A549 (cell line): ENCODE measurements around the gene MBNL2.

ENCODE experiments used
- CTCF ChIP-seq: fragments of >200 bp; sonication (Bioruptor Twin); formaldehyde crosslinking; IDR thresholded peaks from 3 replicates; pipeline ENCODE4 v1.5.1; 2016
- EHMT2 ChIP-seq: fragments of 200-600 bp; sonication (generic); IDR thresholded peaks from 2 replicates; pipeline ENCODE4 v1.6.1; 2016; ENCODE audit warnings: antibody characterized with exemption, low read depth, mild to moderate bottlenecking, moderate library complexity
- FOSL2 ChIP-seq, 2 experiments: fragments of 450-650 bp in 1 of 2; fragments of >200 bp in 1 of 2; sonication (Bioruptor Twin) in 1 of 2; formaldehyde crosslinking; IDR thresholded peaks; 2 replicates each; pipeline versions ENCODE4 v1.5.0 to v1.6.1; 2016 to 2020; ENCODE audit warnings: mild to moderate bottlenecking in 1 of 2, moderate library complexity in 1 of 2
- HDAC2 ChIP-seq: fragments of 200-600 bp; sonication (generic); IDR thresholded peaks from 2 replicates; pipeline ENCODE4 v1.6.1; 2016
- PHF8 ChIP-seq: fragments of 200-600 bp; sonication (generic); IDR thresholded peaks from 2 replicates; pipeline ENCODE4 v1.6.1; 2016; ENCODE audit warnings: low read depth, mild to moderate bottlenecking, antibody characterized with exemption, moderate library complexity, borderline replicate concordance
- POLR2A ChIP-seq: IDR thresholded peaks from 2 replicates; pipeline ENCODE4 v1.6.1; 2012; ENCODE audit warnings: mild to moderate bottlenecking, low read length

- TF ChIP-seq CTCF (no peak), EHMT2 (no peak), HDAC2 (no peak), PHF8 (no peak), POLR2A (no peak), FOSL2 (IDR thresholded peaks at IDR 0.05) (no peak), FOSL2 (CRISPR knock-in tag; IDR thresholded peaks at IDR 0.05) (no peak)
These were observed 216.9 kb downstream of the MBNL2 start for GRCh38 chr13:97438856-97439595.
